ENCODE data around the gene OR2H1.
"Not testable (repeated sequence)": the region's sequence is repeated elsewhere in the genome, so short reads cannot be mapped to it uniquely, and the experiment has no call there.

The OR2H1 gene

GRCh38 chr6:29456971-29457370, at the start of gene OR2H1, which contains the start of gene OR11A1:
TSS of gene OR2H1 (plus strand) at chr6:29457155. CDS start at chr6:29461770, 4,615 bp downstream.
TSS of gene OR11A1 (minus strand) at chr6:29457071. CDS start at chr6:29427641, 29,430 bp downstream.
- no peak for DNase-seq (ENCODE audit: low read depth)
- H3K4me3 ChIP-seq (ENCODE audit: control insufficient read depth, low read depth, low read length) = no peak within 1 kb of the TSS
- TF ChIP-seq CTCF (conservative IDR thresholded peaks at IDR 0.05; ENCODE audit: control insufficient read depth, insufficient read depth, low read depth, low read length) = no peak

GRCh38 chr6:29414588-29414987, 42.4 kb upstream of the OR2H1 start, which contains the start of gene OR12D1:
TSS of gene OR12D1 (plus strand) at chr6:29414928.
- no peak for DNase-seq (ENCODE audit: low read depth)
- no peak for TF ChIP-seq CTCF (conservative IDR thresholded peaks at IDR 0.05; ENCODE audit: control insufficient read depth, insufficient read depth, low read depth, low read length)
- no peak within 1 kb of the TSS for H3K4me3 ChIP-seq (ENCODE audit: control insufficient read depth, low read depth, low read length)

GRCh38 chr6:29419516-29419915, 37.4 kb upstream of the OR2H1 start:
- TF ChIP-seq CTCF (conservative IDR thresholded peaks at IDR 0.05; ENCODE audit: control insufficient read depth, insufficient read depth, low read depth, low read length) = no peak
- H3K4me3 ChIP-seq (ENCODE audit: control insufficient read depth, low read depth, low read length) = no peak overlapping the region
- no peak for DNase-seq (ENCODE audit: low read depth)

- H3K4me3 ChIP-seq (ENCODE audit: control insufficient read depth, low read depth, low read length) = no peak overlapping the region
- no peak for TF ChIP-seq CTCF (conservative IDR thresholded peaks at IDR 0.05; ENCODE audit: control insufficient read depth, insufficient read depth, low read depth, low read length)
- no peak for DNase-seq (ENCODE audit: low read depth)
Measured at GRCh38 chr6:29424168-29424567, 32.8 kb upstream of the OR2H1 start.

- no peak for TF ChIP-seq CTCF (conservative IDR thresholded peaks at IDR 0.05; ENCODE audit: control insufficient read depth, insufficient read depth, low read depth, low read length)
- no peak overlapping the region for H3K4me3 ChIP-seq (ENCODE audit: control insufficient read depth, low read depth, low read length)
- no peak for DNase-seq (ENCODE audit: low read depth)
Measured at GRCh38 chr6:29424575-29424974, 32.4 kb upstream of the OR2H1 start.

GRCh38 chr6:29425075-29425474, 31.9 kb upstream of the OR2H1 start:
- no peak for TF ChIP-seq CTCF (conservative IDR thresholded peaks at IDR 0.05; ENCODE audit: control insufficient read depth, insufficient read depth, low read depth, low read length)
- no peak for DNase-seq (ENCODE audit: low read depth)
- H3K4me3 ChIP-seq (ENCODE audit: control insufficient read depth, low read depth, low read length) = no peak overlapping the region

GRCh38 chr6:29426654-29427053, 30.3 kb upstream of the OR2H1 start:
- no peak overlapping the region for H3K4me3 ChIP-seq (ENCODE audit: control insufficient read depth, low read depth, low read length)
- DNase-seq (ENCODE audit: low read depth) = no peak
- TF ChIP-seq CTCF (conservative IDR thresholded peaks at IDR 0.05; ENCODE audit: control insufficient read depth, insufficient read depth, low read depth, low read length) = no peak

- H3K4me3 ChIP-seq (ENCODE audit: control insufficient read depth, low read depth, low read length); DNase-seq (ENCODE audit: low read depth): not testable (repeated sequence)
Measured at GRCh38 chr6:29436730-29437129, 20.2 kb upstream of the OR2H1 start.

All from fibroblast of mammary gland (primary cell).